Stimulated activated naive CD8-positive, alpha-beta T cell treated with anti-CD3 and anti-CD28 coated beads, Interleukin-15, amount 100 ng/mL, for 72 hours (primary cell): ENCODE measurements around the gene PTPRN2.

Experiments used
- ATAC-seq: fragments of 150-1000 bp; cut with Tn5 transposase; 2 replicates; pipeline ENCODE4 v1.10.0; 2021; ENCODE audit warnings: mild to moderate bottlenecking, moderate library complexity
- DNase-seq, 2 donors: peaks; one replicate each; pipeline ENCODE4 v3.0.0; 2021 to 2022
- H3K27ac Mint-ChIP-seq, 2 donors: one replicate each; pipeline ENCODE4 v1.8.0; 2022; ENCODE audit warnings: mild to moderate bottlenecking in 2 of 2, mixed read lengths in 2 of 2, moderate library complexity in 2 of 2
- H3K27me3 Mint-ChIP-seq: one replicate; pipeline ENCODE4 v1.8.0; 2022; ENCODE audit warnings: mixed read lengths
- H3K4me1 Mint-ChIP-seq: one replicate; pipeline ENCODE4 v1.8.0; 2022; ENCODE audit warnings: mild to moderate bottlenecking, mixed read lengths
- H3K4me3 Mint-ChIP-seq, 2 donors: one replicate each; pipeline ENCODE4 v1.8.0; 2022; ENCODE audit warnings: mild to moderate bottlenecking in 2 of 2, mixed read lengths in 2 of 2, moderate library complexity in 1 of 2
- H3K9me3 Mint-ChIP-seq, 2 donors: one replicate each; pipeline ENCODE4 v1.8.0; 2022; ENCODE audit warnings: mixed read lengths in 2 of 2

PTPRN2 gene

GRCh38 chr7:158556721-158557440, 30.7 kb downstream of the PTPRN2 start:
- Mint-ChIP-seq H3K4me1 (no peaks in the 10 kb centered on the region), H3K27me3 (peaks cover 22% of the 10 kb centered on the region), H3K9me3 (peaks cover 0 to 8% of the 10 kb centered on the region in 2 donors), H3K27ac (no peak overlapping the region), H3K4me3 (no peak overlapping the region)
- peak; percentile 18 for ATAC-seq
- no peak for DNase-seq

- Mint-ChIP-seq H3K4me1 (no peaks in the 10 kb centered on the region), H3K27ac (no peak overlapping the region), H3K9me3 (peaks cover 0 to 8% of the 10 kb centered on the region in 2 donors), H3K4me3 (no peak overlapping the region), H3K27me3 (peaks cover 22% of the 10 kb centered on the region)
- ATAC-seq, result no peak
- no peak for DNase-seq
These were observed 32.5 kb downstream of the PTPRN2 start for GRCh38 chr7:158555034-158555520.

- H3K4me1 Mint-ChIP-seq, result no peaks in the 10 kb centered on the region
- H3K27me3 Mint-ChIP-seq, result peaks cover 19% of the 10 kb centered on the region
- H3K4me3 Mint-ChIP-seq, result no peak overlapping the region
- no peak for ATAC-seq
- peaks cover 0 to 4% of the 10 kb centered on the region in 2 donors for H3K9me3 Mint-ChIP-seq
- no peak overlapping the region for H3K27ac Mint-ChIP-seq
- DNase-seq, result no peak
These were observed 36.7 kb downstream of the PTPRN2 start for GRCh38 chr7:158550886-158551452.

GRCh38 chr7:158550394-158550700, 37.3 kb downstream of the PTPRN2 start:
- no peak overlapping the region for H3K27ac Mint-ChIP-seq
- H3K4me3 Mint-ChIP-seq, result no peak overlapping the region
- no peaks in the 10 kb centered on the region for H3K9me3 Mint-ChIP-seq
- DNase-seq, result no peak
- H3K4me1 Mint-ChIP-seq, result no peaks in the 10 kb centered on the region
- no peak for ATAC-seq
- peaks cover 12% of the 10 kb centered on the region for H3K27me3 Mint-ChIP-seq

GRCh38 chr7:158549616-158550393, 37.8 kb downstream of the PTPRN2 start:
- Mint-ChIP-seq H3K4me3 (no peak overlapping the region), H3K27ac (no peak overlapping the region), H3K27me3 (peaks cover 7% of the 10 kb centered on the region), H3K9me3 (no peaks in the 10 kb centered on the region), H3K4me1 (no peaks in the 10 kb centered on the region)
- DNase-seq (no peak), ATAC-seq (no peak)

GRCh38 chr7:158549176-158549615, 38.4 kb downstream of the PTPRN2 start:
- DNase-seq, result no peak
- ATAC-seq, result no peak
- H3K4me1 Mint-ChIP-seq, result no peaks in the 10 kb centered on the region
- no peak overlapping the region for H3K27ac Mint-ChIP-seq
- no peaks in the 10 kb centered on the region for H3K9me3 Mint-ChIP-seq
- no peak overlapping the region for H3K4me3 Mint-ChIP-seq
- peaks cover 7% of the 10 kb centered on the region for H3K27me3 Mint-ChIP-seq

- H3K27ac Mint-ChIP-seq, result no peak overlapping the region
- ATAC-seq (peak; percentile 31), DNase-seq (no peak)
- H3K4me1 Mint-ChIP-seq, result no peaks in the 10 kb centered on the region
- H3K9me3 Mint-ChIP-seq, result no peaks in the 10 kb centered on the region
- H3K4me3 Mint-ChIP-seq, result no peak overlapping the region
- H3K27me3 Mint-ChIP-seq, result peaks cover 7% of the 10 kb centered on the region
These were observed 38.9 kb downstream of the PTPRN2 start for GRCh38 chr7:158548726-158549125.

- H3K4me3 Mint-ChIP-seq, result no peak overlapping the region
- H3K9me3 Mint-ChIP-seq, result no peaks in the 10 kb centered on the region
- no peak overlapping the region for H3K27ac Mint-ChIP-seq
- H3K4me1 Mint-ChIP-seq, result no peaks in the 10 kb centered on the region
- no peak for DNase-seq
- H3K27me3 Mint-ChIP-seq, result peaks cover 7% of the 10 kb centered on the region
- ATAC-seq, result no peak
These were observed 39.8 kb downstream of the PTPRN2 start for GRCh38 chr7:158547817-158548216.

- peaks cover 2% of the 10 kb centered on the region for H3K4me1 Mint-ChIP-seq
- no peak overlapping the region for H3K4me3 Mint-ChIP-seq
- H3K27ac Mint-ChIP-seq, result no peak overlapping the region
- H3K9me3 Mint-ChIP-seq, result no peaks in the 10 kb centered on the region
- peaks cover 7% of the 10 kb centered on the region for H3K27me3 Mint-ChIP-seq
- no peak for ATAC-seq
- no peak for DNase-seq
These were observed 41.0 kb downstream of the PTPRN2 start for GRCh38 chr7:158546626-158547025.

GRCh38 chr7:158546214-158546613, 41.4 kb downstream of the PTPRN2 start:
- Mint-ChIP-seq H3K9me3 (no peaks in the 10 kb centered on the region), H3K4me1 (peaks cover 6% of the 10 kb centered on the region), H3K27me3 (peaks cover 7% of the 10 kb centered on the region), H3K4me3 (no peak overlapping the region), H3K27ac (no peak overlapping the region)
- ATAC-seq (no peak), DNase-seq (no peak)

GRCh38 chr7:158544708-158545107, 42.9 kb downstream of the PTPRN2 start:
- no peaks in the 10 kb centered on the region for H3K9me3 Mint-ChIP-seq
- peaks cover 7% of the 10 kb centered on the region for H3K27me3 Mint-ChIP-seq
- H3K4me1 Mint-ChIP-seq, result peaks cover 8% of the 10 kb centered on the region
- H3K4me3 Mint-ChIP-seq, result no peak overlapping the region
- peak overlapping the region in 1 of 2 donors; percentile 34 for H3K27ac Mint-ChIP-seq
- DNase-seq (no peak), ATAC-seq (no peak)

- H3K27ac Mint-ChIP-seq, result no peak overlapping the region
- H3K9me3 Mint-ChIP-seq, result no peaks in the 10 kb centered on the region
- H3K27me3 Mint-ChIP-seq, result peaks cover 6% of the 10 kb centered on the region
- no peak for ATAC-seq
- peaks cover 8% of the 10 kb centered on the region for H3K4me1 Mint-ChIP-seq
- no peak overlapping the region for H3K4me3 Mint-ChIP-seq
- DNase-seq, result no peak
These were observed 43.8 kb downstream of the PTPRN2 start for GRCh38 chr7:158543840-158544239.

- H3K9me3 Mint-ChIP-seq, result no peaks in the 10 kb centered on the region
- H3K27ac Mint-ChIP-seq, result no peak overlapping the region
- H3K4me1 Mint-ChIP-seq, result peaks cover 8% of the 10 kb centered on the region
- no peak overlapping the region for H3K4me3 Mint-ChIP-seq
- no peaks in the 10 kb centered on the region for H3K27me3 Mint-ChIP-seq
- DNase-seq, result no peak
- no peak for ATAC-seq
These were observed 44.7 kb downstream of the PTPRN2 start for GRCh38 chr7:158542651-158543566.

- no peak overlapping the region for H3K4me3 Mint-ChIP-seq
- H3K4me1 Mint-ChIP-seq, result peaks cover 8% of the 10 kb centered on the region
- DNase-seq (no peak), ATAC-seq (no peak)
- no peaks in the 10 kb centered on the region for H3K9me3 Mint-ChIP-seq
- H3K27ac Mint-ChIP-seq, result no peak overlapping the region
- no peaks in the 10 kb centered on the region for H3K27me3 Mint-ChIP-seq
These were observed 46.1 kb downstream of the PTPRN2 start for GRCh38 chr7:158541346-158542010.

GRCh38 chr7:158539711-158540146, 47.9 kb downstream of the PTPRN2 start:
- peak; percentile 25 for ATAC-seq
- peaks cover under 1% of the 10 kb centered on the region for H3K27me3 Mint-ChIP-seq
- peaks cover 0 to 8% of the 10 kb centered on the region in 2 donors for H3K9me3 Mint-ChIP-seq
- peaks cover 8% of the 10 kb centered on the region for H3K4me1 Mint-ChIP-seq
- H3K27ac Mint-ChIP-seq, result no peak overlapping the region
- no peak for DNase-seq
- no peak overlapping the region for H3K4me3 Mint-ChIP-seq
